H1 (cell line): ENCODE measurements around the gene MPHOSPH8.
"Not testable (repeated sequence)": the region's sequence is repeated elsewhere in the genome, so short reads cannot be mapped to it uniquely, and the experiment has no call there.

Source experiments
- POLR2A ChIP-seq, 2 experiments: IDR thresholded peaks; 1 replicate in 1 of 2; 2 replicates in 1 of 2; pipeline ENCODE4 v1.6.1; 2011; ENCODE audit warnings: low read depth in 2 of 2, low read length in 2 of 2, mild to moderate bottlenecking in 2 of 2; ENCODE audit errors: control extremely low read depth in 1 of 2
- SP1 ChIP-seq: IDR thresholded peaks from 2 replicates; pipeline ENCODE4 v1.6.1; 2011; ENCODE audit warnings: low read depth, low read length

- not testable (repeated sequence) for TF ChIP-seq SP1; POLR2A (IDR thresholded peaks at IDR 0.05; ENCODE audit: control extremely low read depth in 1 of 2, low read depth in 2 of 2, low read length in 2 of 2)
Observed at GRCh38 chr13:19700963-19701362, 67.5 kb downstream of the MPHOSPH8 start.
